ENCODE data around the gene MRPS31. TPM values are rescaled to one million over a fixed set of nuclear protein-coding genes. Genes with fewer than 3 reads are reported as not detected.
A peak's percentile ranks its signal among the peaks of the same experiment; 100 is the strongest.

Gene MRPS31
- total and polyA plus RNA-seq, 9 donors: 23.1 to 34.1 (median 27.1) TPM

GRCh38 chr13:40680659-40681323, 90.2 kb downstream of the MRPS31 start:
- 40% methylated on average over 1 of the region's 7 CpGs for WGBS (ENCODE audit: insufficient coverage)

GRCh38 chr13:40679480-40679985, 91.5 kb downstream of the MRPS31 start:
- Histone ChIP-seq H3K27me3 (ENCODE audit: control insufficient read depth, insufficient read depth, low read length) (no peaks in the 10 kb centered on the region), H3K9me3 (replicated peaks; ENCODE audit: control insufficient read depth, low read depth, low read length) (no peaks in the 10 kb centered on the region), H3K27ac (ENCODE audit: low read length) (no peak overlapping the region), H3K36me3 (ENCODE audit: control insufficient read depth, insufficient read depth, low read length) (no peaks in the 10 kb centered on the region), H3K4me3 (ENCODE audit: low read length) (no peak overlapping the region), H3K4me1 (ENCODE audit: control insufficient read depth, insufficient read depth, low read length) (peaks cover 22% of the 10 kb centered on the region)
- no peak for DNase-seq
- WGBS (ENCODE audit: insufficient coverage): 73% methylated on average over 4 of the region's 6 CpGs

More at GRCh38 chr13:40680659-40681323, 90.2 kb downstream of the MRPS31 start:
- Histone ChIP-seq H3K9me3 (replicated peaks; ENCODE audit: control insufficient read depth, low read depth, low read length) (no peaks in the 10 kb centered on the region), H3K27ac (ENCODE audit: low read length) (peak overlapping the region; percentile 69), H3K27me3 (ENCODE audit: control insufficient read depth, insufficient read depth, low read length) (no peaks in the 10 kb centered on the region), H3K4me1 (ENCODE audit: control insufficient read depth, insufficient read depth, low read length) (peaks cover 22% of the 10 kb centered on the region), H3K4me3 (ENCODE audit: low read length) (no peak overlapping the region), H3K36me3 (ENCODE audit: control insufficient read depth, insufficient read depth, low read length) (no peaks in the 10 kb centered on the region)
- DNase-seq: no peak

Other genes starting within 250 kb of the MRPS31 start
- 11.3 TPM for gene FOXO1, start 104.5 kb downstream of the MRPS31 start, total RNA-seq
- 10 to 100 TPM; 11.2 to 18.1 (median 13.3) TPM for gene FOXO1, start 104.5 kb downstream of the MRPS31 start, polyA plus RNA-seq (ENCODE audit: insufficient read depth in 1 of 8, insufficient read length in 8 of 8, low replicate concordance in 1 of 8)
- gene SLC25A15, start 18.4 kb upstream of the MRPS31 start, total RNA-seq: 13.5 TPM
- 10 to 100 TPM; 10.3 to 16.7 (median 13.2) TPM for gene SLC25A15, start 18.4 kb upstream of the MRPS31 start, polyA plus RNA-seq (ENCODE audit: insufficient read depth in 1 of 8, insufficient read length in 8 of 8, low replicate concordance in 1 of 8)
- gene ELF1, start 248.1 kb upstream of the MRPS31 start, total RNA-seq: 25.8 TPM
- 10 to 100 TPM; 21.7 to 39.5 (median 28.8) TPM for gene ELF1, start 248.1 kb upstream of the MRPS31 start, polyA plus RNA-seq (ENCODE audit: insufficient read depth in 1 of 8, insufficient read length in 8 of 8, low replicate concordance in 1 of 8)

Data from muscle of leg (tissue), 11 donors.